GM12892 (cell line): ENCODE measurements around the gene PPFIBP2.

Experiments
- POLR2A ChIP-seq: IDR thresholded peaks from 2 replicates; pipeline ENCODE4 v1.6.1; 2011; ENCODE audit warnings: low read depth, low read length, control low read depth
- POLR2AphosphoS5 ChIP-seq: IDR thresholded peaks from 2 replicates; pipeline ENCODE4 v1.6.1; 2011; ENCODE audit warnings: low read depth, low read length, control low read depth
- TAF1 ChIP-seq: IDR thresholded peaks from 2 replicates; pipeline ENCODE4 v1.6.1; 2011; ENCODE audit warnings: low read depth, mild to moderate bottlenecking, control low read depth, low read length, borderline replicate concordance

- no peak for TF ChIP-seq POLR2AphosphoS5
- TF ChIP-seq TAF1, result no peak
- TF ChIP-seq POLR2A, result no peak
Measured at GRCh38 chr11:7570241-7570640, 56.4 kb downstream of the PPFIBP2 start.
